GM19455 (cell line): Measurements from ENCODE around the gene RNF19B.
"Not testable (repeated sequence)": the region's sequence is repeated elsewhere in the genome, so short reads cannot be mapped to it uniquely, and the experiment has no call there.

ENCODE experiments used
- ATAC-seq: cut with Tn5 transposase; IDR thresholded peaks from one replicate; pipeline ENCODE4 v1.9.1; 2021; ENCODE audit not compliant: unreplicated experiment

RNF19B gene, protein sequence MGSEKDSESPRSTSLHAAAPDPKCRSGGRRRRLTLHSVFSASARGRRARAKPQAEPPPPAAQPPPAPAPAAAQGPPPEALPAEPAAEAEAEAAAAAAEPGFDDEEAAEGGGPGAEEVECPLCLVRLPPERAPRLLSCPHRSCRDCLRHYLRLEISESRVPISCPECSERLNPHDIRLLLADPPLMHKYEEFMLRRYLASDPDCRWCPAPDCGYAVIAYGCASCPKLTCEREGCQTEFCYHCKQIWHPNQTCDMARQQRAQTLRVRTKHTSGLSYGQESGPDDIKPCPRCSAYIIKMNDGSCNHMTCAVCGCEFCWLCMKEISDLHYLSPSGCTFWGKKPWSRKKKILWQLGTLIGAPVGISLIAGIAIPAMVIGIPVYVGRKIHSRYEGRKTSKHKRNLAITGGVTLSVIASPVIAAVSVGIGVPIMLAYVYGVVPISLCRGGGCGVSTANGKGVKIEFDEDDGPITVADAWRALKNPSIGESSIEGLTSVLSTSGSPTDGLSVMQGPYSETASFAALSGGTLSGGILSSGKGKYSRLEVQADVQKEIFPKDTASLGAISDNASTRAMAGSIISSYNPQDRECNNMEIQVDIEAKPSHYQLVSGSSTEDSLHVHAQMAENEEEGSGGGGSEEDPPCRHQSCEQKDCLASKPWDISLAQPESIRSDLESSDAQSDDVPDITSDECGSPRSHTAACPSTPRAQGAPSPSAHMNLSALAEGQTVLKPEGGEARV

DNA sequence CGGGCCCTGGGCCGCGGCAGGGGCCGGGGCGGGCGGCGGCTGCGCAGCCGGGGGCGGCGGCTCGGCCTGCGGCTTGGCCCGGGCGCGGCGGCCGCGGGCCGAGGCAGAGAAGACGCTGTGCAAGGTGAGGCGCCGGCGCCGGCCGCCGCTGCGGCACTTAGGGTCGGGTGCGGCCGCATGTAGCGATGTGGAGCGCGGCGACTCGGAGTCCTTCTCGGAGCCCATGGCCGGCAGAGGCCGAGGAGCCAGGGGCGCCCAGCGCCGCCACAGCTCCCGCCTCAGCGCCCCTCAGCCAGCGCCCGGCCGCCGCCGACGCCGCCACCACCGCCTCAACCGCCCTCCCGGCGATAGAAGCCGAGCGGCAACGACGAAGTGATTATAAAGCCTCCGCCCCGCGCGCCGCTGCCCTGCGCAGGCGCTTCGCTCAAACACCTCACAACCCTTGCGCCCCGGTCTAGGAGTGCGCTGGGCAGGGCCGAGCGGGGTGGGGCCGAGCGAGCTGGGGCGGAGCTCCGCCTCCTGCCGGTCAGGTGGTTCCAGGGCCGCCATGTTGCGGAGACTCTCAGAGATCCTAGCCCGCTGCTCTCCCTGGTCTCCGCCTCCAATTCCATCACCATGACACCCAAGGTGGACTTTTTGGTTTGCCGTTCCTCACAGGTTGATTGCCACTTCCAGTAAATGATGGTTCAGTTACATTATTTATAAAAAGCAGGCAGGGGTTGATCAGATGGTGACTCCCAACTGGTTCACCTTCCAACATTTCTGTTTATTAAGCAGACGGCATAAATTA is at the start of gene RNF19B:
RNF19B (minus strand) TSS at position 349 of the 790 bp plus-strand sequence; CDS start at position 225, 124 bp downstream.
- ATAC-seq = peak; percentile 77

DNA sequence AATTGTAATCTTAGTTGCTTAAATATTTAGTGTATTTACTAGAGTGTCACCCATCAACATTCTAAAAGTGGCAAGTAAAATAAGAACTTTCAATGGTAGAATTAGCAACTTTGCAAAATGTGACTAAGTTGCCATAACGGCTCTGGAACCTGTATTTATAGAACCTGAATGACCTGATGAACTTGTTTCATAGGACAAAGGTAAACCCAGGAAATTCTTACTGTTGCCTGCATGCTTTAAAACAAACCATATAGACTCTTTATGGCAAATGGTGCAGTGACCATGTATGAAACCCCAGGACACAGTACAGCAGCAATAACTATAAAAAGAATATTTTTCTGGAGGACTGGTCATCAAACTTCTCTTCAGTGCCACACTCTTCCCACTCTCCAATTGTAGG is 49.2 kb upstream of the RNF19B start:
- no peak for ATAC-seq

DNA sequence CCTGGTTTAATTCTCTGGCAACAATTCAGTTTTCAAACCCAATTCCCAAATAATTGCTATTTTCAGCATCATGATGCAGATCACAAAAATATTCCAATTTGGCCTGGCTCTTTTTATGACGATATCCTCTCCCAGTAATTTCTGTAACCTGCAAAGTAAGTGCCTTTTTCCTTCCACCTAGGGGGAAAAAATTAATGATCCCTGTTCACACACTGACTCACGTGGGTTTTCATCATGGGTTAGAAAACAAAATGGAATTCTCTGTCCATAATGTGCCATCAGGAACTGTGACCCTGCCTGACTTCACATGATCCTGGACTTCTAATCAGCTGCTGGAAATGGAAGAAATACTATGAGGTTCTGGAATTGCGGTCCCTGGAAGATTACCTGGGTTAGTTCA is 47.6 kb upstream of the RNF19B start:
- no peak for ATAC-seq

DNA sequence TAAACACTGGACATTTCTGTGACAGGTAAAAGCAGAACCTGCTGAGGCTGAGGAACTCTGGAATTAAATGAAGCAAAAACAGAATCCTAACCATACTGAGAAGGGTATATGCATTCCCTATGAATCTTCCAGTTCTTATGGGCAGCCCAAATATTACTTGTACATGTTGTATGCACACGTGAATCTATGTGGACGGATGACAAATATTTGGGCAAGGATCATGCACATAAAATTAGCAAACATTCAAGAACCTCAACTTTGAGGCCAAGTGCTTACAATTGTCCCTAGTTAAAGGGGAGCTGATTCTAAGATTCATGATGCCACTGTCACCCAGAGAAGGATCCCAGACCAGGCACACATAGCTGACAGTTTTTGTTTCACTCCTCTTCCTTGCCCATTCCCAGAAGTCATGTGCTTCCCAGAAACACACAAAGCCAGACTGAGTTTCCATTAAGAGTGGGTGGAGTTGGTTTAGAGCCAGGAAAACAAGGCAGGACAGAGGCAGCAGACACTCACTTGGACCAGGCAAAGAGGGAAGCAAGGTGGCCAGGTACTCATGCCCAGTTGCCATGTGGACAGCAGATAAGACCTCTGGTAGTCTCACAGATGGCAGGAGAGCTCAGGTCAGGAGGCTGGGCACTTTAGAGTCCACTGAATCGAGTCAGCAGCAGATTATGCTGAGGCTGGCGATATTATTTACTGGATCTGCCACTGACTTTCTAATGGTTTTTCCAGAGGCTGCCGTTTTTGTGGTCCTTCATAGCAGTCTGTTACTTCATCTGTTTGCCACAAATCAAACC is 46.5 kb upstream of the RNF19B start:
- ATAC-seq = no peak

DNA sequence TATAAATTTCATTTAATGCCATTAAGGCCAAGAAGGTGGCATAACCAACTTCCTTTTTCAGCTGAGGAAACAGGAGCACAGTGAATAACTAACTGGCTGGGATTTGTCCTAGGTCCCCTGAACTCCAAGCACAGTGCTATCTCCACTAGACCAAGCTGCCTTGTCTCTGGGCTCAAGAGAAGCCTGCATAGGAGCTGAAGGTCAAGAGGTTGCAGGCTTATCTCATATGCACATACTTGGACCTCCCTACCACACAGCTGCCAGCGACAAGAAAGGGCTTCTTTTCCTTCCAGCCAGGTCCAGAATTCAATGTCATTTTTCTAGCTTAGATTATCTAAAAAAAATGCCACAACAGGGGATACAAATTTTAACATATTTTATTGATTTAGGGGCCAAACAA is 45.0 kb upstream of the RNF19B start:
- no peak for ATAC-seq

DNA sequence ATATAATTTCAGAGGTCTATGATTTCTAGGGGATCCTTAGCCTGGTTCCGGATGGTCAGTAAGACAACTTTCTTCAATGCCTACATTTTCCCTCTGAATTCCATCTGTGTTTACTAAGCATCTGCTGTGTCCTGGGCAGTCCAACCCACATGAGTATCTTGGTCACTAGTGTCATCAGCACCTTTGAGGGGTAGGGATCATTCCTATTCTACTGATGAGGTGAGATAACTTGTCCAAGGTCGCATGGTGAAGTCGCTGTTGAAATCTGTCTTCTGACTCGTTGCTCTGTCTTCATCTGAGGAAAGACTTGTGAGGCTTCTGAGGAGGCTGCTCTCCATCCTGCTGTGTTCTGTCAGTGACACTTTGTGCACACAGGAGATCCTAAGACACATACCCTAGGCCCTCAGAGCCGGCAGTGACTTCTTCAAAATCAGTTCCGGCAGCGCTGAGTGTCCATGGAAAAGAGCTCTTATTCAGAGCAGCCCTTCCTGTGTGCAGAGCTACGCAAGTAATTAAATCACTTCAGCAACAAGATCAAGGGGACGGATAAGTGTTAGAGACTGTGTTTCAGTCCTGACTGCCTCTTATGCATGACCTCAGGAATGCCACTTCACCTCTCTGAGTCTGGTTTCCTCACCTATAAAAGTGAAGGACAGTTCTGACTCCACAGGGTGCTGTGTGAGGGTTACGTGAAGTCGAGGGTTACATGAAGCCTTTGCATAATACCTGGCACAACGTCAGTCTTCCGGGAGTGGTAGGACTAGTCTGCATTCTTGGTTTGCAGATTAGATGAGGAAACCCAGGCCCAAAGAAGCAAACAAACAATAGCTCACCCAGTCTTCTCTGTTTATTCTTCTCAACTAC is 43.7 kb upstream of the RNF19B start:
- ATAC-seq = no peak

DNA sequence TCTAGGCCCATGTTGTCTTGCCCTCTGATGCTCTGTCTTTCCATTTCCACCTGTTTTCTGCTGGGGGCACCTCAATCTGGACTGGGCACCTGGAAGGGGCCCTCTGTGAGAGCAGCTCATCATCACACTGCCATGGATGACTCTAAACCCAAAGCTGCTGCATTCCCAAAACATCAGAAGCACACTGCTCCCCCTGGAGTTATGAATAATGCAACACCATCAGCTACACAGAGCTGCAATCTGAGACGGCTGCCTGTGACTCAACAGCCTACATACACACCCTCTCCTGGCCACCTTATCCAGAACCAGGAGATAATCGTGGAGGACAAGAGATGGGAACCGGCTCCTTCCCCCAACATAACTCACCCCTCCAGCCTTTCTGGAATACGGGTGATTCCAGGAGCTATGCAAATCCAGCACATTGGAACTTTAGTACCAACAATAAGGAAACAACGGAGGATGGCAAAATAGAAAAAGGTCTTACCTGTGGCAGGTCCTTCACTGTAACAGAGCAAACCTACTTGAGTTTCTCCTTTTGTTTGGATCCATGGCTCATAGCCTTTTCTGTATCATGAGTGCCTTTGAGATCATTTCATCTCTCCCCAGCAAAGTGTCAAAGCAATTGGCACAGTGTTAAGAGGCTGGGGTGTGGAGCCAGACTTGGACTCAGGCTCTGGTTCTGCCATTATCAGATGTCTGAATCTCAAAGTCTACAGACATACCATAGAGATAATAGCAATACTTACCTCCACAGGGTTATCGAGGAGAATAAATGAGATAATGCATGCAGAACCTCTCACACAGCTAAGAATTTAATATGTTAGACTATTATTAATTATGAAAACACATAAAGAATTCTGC is 42.8 kb upstream of the RNF19B start:
- no peak for ATAC-seq

DNA sequence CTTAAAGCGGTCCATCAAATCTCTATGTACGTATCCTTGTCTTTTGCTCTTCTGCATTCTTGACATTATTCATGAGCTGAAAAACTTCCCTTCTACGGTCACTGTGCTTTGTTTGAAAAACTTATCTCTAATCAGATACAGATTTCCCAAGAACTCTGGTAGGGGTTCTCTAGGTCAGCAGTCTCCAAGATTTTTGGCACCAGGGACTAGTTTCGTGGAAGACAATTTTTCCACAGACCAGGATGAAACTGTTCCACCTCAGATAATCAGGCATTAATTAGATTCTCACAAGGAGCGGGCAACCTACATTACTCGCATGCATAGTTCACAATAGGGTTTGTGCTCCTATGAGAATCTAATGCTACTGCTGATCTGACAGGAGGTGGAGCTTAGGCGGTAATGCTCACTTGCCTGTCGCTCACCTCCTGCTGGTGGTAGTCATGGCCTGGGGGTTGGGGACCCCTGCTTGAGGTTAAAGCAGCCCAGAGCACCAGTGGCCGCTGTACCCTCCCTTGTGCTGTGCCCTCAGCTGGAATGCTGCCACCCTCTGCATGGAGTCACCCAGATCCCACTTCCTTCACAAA is 41.3 kb upstream of the RNF19B start:
- no peak for ATAC-seq

DNA sequence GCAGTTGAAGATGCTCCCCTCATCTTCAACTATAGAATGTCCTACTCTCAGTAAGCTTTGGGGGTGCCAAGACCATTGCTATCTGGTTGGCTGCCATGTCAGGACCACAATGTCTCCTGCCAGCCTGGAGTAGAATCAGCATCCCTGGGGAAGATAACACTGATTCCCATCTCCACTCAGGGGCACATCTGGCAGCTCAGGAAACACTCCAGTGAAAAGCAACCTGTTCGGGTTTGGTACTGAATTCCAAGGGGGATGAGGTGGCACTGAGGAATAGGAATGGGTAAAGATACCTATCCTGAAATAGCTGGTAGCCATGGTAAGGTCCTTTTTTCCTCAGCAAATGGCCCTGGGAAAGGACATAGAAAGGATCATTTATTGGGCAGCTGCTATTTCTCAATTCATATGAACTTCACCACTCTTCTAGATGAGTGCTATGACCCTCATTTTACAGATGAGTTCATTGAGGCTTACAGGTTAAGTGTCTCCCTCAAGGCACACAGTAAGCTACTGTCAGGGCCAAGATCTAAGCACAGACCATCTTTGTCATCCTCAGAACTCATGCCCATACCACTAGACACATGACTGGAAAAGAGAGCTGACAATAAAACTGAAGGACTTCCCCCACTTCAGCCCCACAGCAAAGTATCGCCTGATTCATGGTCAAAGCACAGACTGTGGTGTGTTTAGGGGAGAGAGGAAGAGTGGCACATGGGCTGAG is 40.7 kb upstream of the RNF19B start:
- no peak for ATAC-seq

DNA sequence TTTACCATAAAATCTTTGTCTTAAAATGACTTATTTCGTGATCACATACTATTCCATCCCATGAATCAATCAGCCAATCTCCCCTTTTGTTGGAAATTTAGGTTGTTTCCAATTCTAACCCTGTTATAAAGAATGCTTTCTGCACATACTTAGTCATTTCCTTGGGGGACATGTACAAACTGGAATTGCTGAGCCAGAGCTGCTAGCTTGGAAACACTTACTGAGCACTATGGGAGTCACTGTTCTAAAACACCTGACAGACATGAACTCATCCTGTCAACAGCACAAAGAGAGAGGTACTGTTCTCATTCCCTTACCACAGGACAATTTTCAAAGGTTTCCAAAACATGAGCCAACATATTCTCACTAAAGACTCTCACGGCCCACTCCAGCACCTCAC is 40.0 kb upstream of the RNF19B start:
- ATAC-seq = no peak

DNA sequence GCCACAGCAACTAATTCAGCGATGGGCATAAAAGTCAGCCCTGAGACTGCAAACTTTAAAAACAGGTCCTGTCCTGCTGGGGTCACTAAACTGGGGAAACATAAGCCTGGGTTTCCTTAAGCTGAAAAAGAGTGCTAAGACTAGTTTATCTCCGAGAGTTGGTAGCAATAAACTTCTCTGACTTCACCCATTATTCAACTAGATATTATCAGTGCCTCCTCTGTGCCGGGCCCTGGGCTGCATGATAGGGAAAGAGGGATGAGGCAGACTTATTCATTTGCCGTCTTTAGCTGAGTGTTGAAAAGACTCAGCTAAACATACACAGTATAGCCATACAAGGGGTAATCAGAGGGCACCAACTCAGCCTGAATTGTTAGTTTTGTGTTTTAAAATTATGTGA is 39.0 kb upstream of the RNF19B start:
- ATAC-seq = no peak

DNA sequence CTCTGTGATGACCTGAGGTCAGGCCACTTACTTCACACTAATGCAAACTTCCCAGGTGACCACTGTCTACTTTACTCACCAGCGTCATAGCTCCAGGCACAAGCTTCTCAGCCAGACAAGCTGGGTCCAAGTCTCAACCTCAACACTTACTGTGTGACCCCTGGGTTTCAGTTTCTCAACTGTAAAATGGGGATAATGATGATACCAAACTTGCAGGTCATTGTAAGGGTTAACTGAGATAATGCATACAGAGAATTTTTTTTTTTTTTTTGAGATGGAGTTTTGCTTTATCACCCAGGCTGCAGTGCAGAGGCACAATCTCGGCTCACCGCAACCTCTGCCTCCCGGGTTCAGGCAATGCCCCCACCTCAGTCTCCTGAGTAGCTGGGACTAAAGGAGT is 37.4 kb upstream of the RNF19B start:
- ATAC-seq = no peak

DNA sequence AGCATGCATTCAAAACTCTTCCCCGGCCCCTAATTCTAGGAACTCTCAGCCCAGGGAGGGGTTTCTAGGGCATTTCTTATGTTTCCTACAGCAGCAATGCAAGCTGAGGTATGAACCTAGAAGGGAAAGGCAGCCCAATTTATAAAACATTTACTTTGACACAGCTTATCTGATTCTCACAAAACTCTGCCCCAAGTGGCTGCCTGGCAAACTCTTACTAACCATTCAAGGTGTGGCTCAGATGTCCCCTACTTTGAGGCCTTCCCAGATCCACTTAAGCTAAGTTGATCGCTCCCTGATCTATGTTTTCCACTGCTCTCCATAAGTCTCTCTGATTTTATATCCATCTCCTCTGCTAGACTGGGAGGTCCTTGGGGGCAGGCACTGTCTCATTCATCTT is 36.7 kb upstream of the RNF19B start:
- ATAC-seq = no peak

DNA sequence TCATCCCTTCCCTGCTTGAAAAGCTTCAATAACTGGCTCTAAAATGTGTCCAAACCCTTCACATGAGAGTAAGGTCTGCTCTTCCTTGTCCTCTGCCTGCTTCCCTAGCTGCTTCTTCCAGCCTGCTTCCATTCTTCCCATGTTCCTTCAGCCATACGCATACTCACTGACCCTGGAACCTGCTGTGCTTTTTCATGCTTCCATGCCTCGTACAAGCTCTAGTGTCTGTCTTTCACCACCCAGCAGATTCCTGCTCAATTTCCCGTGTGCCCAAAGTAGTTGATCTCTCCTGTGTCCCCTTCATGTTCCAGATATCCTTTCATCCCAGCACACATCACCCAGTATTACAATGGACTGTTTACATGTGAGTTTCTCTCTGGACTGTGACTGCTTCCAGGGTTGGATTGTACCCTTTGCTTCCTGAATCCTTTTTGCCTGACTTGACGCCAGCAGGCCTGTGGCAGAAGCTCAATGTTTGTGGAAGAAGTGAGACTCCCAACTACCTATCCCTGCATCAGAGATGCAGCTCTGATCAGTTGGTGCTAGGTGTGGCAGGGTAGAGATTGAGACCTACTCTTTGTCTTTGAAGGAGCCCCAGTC is 35.9 kb upstream of the RNF19B start:
- ATAC-seq = no peak

DNA sequence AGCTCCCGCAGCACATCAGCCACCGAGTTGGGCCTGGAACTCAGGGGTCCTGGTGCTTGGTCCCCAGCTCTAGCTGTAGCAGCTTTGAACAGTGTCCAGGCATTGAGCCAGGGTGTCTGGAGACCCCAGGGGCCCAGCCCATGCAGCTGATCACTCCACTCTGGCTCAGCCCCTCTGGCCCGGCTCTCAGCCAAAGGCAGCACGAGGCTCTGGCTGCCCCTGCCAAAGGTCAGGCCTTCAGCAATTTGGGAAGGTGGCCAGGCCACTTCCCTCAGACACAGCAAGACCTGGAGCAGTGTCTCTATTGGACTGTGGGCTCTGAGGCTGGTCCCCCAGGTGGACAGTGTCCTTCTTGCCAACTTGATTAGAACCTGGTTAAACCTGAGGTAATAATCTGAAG is 34.4 kb upstream of the RNF19B start:
- ATAC-seq = no peak

DNA sequence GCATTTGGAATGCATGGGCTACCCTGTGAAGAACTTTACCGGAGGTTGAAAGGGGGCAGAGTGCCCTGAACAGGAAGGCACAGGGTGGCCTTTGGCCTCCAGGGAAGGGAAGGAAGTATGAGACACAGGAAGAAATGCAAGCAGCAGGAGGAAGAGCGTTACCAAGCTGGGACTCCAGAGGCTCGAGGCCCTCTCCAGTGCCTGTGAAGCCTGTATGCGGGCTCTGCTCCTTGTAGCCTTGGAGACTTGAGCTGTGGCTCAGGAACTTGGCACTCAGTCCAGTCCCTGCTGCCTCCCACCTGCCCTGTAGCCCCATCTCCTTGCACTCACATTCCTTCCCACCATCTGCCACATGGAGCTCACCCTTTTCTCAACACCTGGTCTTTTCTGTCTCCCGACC is 33.5 kb upstream of the RNF19B start:
- ATAC-seq = no peak

DNA sequence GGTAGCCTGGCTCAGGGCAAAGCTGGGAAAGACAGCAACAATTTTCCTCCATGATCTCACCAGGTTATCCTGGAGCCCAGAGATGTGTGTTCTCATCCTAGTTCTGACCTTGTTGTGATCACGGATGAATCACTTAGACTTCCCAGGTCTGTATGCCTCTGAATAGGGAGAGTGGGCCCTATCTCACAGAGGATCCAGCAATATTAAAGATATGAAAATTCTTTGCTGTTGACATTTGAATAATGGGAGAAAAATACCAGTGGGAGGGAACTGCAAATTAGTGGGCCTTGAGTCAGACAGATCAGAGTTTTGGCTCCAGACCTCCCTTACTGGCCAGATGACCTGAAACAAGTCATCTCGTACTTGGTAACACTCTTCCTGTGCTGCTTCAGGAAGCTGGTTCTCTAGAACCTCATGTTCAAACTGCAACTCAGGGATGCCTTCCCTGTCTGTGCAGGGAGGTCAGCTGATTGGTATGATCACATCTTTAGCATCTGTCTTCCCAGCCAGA is 32.8 kb upstream of the RNF19B start:
- no peak for ATAC-seq

DNA sequence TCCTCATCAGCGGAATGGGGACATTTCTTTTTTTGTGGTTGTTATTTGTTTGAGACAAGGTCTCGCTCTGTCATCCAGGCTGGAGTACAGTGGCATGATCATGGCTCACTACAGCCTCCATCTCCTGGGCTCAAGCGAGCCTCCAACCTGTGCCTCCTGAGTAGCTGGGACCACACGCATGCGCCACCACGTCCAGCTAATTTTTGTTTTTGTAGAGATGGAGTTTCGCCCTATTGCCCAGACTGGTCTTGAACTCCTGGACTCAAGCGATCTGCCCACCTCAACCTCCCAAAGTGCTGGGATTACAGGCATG is 28.7 kb upstream of the RNF19B start:
- not testable (repeated sequence) for ATAC-seq
